Activated CD8-positive, alpha-beta memory T cell treated with anti-CD3 and anti-CD28 coated beads for 36 hours (primary cell): ENCODE measurements around the gene TOR3A. TPM values are rescaled to one million over a fixed set of nuclear protein-coding genes. Genes with fewer than 3 reads are reported as not detected.

ENCODE experiments used
- CTCF ChIA-PET: fragments of 350-600 bp; sonication (Branson Sonifier 250); formaldehyde crosslinking; loops from one replicate; lab custom pipeline; 2021; ENCODE audit warnings: antibody characterized with exemption; lab: Charles Lee
- POLR2A ChIA-PET: fragments of 350-600 bp; sonication (Branson Sonifier 250); formaldehyde crosslinking; loops from one replicate; lab custom pipeline; 2021; ENCODE audit warnings: antibody characterized with exemption; lab: Charles Lee
- total RNA-seq, 2 experiments: library from RNA; stranded (reverse); gene quantifications; one replicate each; pipeline ENCODE4 v1.2.3, GENCODE V29; 2021

Gene TOR3A
- total RNA-seq, 2 experiments from 2014 or later = 50.3 to 50.9 TPM

DNA sequence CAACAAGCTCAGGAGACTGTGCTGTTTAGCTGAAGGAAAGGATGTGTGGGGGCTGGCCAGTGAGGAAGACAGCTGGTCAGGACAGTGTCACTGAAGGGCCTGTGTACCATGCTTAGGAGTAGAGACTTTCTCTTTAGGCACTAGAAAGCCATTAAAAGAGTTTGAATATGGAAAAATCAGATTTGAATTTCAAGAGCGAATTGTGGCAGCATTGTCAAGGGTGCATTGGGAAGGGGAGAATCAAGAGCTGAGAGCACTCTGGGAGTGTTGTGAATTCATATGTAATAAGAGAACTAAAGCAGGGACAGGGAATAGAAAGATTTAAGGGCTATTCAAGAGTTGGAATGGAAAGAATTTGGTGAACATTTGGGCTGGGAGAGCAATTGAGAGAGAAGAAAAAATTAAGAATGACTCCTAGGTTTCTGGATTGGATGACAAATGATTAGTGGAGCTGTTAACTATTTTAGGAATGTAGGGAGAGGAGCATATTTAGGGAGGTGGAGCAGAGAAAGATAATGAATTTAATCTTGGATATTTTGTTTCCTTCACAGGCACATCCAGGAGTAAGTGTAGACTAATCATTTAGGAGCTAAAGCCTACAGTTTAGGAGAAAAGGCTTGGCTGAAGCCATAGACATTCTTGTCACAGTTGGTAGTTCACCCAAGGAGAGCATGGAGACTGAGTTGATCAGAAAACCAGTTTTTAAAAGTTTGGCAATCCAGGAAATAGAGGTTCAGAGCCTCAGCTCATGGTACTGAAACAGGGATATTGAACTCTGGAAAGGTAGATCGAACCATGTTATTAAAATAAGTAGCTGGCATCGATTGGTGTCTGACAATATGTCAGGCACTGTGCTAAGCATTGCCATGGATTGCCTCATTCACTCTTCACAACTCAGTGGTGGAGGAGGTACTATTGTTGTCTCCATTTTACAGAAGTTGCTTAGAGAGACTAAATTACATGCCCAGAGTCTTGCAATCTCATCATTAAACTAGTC, 23.1 kb upstream of the TOR3A start:
- ChIA-PET CTCF (no interaction called here), POLR2A (no interaction called here)

DNA sequence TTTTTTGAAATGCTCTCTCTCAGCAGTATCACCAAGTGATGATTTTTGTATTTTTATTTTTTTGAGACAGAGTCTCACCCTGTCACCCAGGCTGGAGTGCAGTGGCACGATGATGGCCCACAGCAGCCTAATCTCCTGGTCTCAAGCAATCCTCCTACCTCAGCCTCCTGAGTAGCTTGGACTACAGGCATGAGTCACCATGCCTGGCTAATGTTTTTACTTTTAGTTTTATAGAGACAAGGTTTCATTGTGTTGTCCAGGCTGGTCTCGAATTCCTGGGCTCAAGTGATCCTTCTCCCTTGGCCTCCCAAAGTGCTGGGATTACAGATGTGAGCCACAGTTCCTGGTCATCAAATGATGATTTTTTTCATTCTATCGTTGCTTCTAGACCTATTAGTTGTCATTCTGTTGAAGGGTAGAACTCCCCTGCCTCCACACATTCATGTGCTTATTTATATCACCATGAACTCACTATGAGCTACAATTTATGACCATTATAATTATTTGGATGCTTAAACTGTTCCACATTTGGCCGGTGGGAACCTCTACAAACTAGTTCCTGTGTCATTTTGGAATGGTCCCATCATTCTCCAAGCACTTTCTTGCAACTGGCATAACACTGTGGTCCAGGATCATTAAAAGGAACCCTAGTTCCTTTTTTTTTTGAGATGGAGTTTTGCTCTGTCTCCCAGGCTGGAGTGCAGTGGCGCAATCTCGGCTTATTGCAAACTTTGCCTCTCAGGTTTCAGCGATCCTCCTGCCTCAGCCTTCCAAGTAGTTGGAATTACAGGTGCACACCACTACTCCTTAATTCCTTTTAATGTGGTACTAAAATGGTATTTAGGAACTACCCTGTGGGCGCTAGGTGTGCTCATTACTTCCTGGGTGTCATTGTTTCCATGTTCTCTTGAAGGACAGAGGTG, 20.2 kb upstream of the TOR3A start:
- ChIA-PET CTCF (no interaction called here), POLR2A (no interaction called here)

DNA sequence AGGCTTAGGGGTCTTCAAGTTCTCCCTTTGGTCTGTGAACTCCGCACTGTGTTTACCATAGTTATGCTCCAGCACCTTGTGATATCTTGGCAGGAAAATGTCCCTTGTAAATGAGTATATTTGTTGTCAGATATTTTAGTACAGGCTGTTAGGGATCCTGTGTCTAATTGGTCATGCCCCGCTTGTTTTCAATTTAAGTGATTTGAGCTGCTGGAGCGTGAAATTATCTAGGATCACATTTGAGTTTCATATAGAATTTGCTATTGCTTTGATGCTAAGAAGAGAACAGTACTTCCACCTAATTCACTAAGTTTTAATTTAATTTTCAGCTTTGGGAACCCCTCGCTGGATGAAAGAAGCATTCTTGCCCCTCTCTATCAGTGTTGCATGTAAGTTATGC, 15.4 kb upstream of the TOR3A start:
- ChIA-PET POLR2A (no interaction called here), CTCF (no interaction called here)

DNA sequence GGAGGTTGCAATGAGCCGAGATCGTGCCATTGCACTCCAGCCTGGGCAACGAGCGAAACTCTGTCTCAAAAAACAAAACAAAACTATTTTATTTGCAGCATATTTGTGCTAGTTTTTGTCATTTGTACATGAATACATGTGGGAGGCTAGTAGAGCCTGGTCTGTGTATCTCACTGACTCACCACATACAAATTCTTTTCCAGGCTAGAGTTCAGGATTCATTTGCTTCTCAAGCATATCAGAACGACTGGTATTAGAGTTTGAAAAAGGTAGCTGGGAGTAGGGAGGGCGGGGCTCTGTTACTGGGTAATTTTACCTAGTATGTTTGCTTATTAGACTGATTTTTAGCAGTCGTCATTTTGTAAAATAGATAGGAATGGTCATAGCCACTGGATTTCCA, 4.5 kb upstream of the TOR3A start:
- ChIA-PET CTCF (no interaction called here), POLR2A (no interaction called here)

DNA sequence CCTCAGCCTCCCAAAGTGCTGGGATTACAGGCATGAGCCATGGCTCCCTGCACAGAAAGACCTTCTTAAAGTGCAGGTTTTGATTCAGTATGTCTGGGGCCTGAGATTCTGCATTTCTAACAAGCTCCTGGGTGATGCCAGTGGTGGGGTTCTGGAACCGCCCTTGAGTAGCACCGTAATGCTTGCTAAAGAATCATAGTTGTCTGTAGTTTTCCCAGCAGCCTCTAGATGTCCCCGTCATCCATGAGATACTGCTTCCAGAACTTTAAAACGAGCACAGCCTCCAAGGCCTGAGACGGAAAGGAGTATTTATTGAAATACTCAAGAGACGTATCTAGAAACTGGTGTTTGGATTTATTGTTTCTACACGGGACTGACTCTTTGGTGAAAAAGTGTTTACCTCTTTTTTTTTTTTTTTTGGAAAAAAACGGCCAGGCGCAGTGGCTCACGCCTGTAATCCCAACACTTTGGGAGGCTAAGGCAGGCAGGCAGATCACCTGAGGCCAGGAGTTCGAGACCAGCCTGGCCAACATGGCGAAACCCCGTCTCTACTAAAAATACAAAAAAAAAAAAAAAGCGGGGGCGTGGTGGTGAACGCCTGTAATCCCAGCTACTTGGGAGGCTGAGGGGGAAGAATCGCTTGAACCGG, 2.6 kb upstream of the TOR3A start:
- POLR2A ChIA-PET = interaction anchor here (0.7 kb wide), 1 partner anchor 286 kb away, joined by 3 read pairs; no protein-coding TSS in a partner anchor
- CTCF ChIA-PET = interaction anchor here (0.7 to 1.7 kb wide), 5 partner anchors 15 to 734 kb away, joined by 3 to 8 read pairs (median 5); no protein-coding TSS in a partner anchor

DNA sequence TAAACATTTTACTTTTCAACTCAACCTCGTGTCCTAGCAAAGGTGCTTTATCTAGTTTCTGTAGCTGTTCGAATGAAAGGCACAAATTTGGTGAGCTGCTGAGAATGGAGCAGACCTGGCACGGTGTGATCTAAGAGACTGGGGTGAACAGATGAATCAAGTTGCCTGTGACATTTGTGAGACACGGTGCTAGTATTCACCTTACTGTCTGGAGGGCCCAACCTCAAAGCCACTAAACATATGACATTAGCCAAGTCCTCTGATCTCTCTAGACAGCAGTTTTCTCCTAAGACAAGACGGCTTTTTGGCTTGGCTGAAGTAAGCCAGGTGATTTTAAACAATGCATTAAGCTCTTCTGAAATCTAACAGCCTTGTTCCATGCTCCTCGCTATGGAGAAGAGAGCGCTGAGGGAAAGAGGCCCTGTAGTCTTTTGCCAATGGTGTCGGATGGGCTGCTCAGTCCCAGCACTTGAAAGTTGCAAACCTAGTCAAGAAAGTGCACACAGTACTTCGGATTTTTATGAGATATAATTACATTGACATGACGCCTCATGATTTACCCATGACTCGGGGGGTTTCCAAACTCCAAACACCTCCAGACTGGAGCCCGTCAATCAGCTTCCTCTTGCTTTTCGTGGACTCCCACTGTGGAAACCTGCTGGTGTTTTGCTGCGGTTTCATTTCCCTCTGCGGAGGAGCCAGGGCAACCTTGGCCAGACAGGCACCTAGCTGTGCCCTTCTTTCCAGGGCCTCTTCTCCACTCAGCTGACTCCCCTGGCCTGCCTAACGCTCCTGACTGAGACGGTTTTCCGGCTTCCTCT, 794 bp upstream of the TOR3A start:
- CTCF ChIA-PET = interaction anchor here (1.0 to 2.2 kb wide), 4 partner anchors 40 to 289 kb away, joined by 3 to 6 read pairs (median 4); no protein-coding TSS in a partner anchor
- POLR2A ChIA-PET = interaction anchor here (0.5 to 1.8 kb wide), 3 partner anchors 44 to 236 kb away, joined by 3 to 12 read pairs (median 7); partner anchors contain the start of gene SOAT1

DNA sequence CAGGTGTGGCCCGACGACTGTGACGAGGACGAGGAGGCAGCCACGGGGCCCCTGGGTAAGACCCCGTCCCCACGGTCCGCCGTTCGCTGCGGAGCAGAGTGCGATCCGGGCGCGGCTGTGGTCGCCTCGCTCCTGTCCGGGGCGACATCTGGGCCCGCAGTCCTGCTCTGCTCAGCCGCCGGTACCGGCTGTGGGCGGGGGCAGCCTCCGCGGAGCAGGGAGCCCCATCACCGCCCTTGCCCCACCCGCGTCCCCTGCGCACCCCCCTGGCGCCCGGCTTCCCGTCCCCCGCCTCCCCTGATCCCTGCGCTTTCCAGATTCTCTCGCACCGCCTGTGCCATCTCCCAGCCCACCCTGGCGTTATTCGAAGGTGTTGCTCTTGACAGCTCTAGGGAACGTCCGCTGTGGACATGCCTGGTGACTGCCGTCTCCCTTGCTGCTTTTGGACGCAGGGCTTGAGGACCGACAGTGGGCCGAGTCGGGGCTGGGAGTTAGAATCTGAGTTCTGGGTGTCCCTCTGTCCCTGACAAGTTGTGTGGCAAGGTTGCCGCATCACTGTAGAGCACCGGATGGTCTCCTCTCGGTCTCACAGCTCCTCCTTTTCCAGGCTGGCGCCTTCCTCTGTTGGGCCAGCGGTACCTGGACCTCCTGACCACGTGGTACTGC, 596 bp downstream of the TOR3A start:
- ChIA-PET CTCF (interaction anchor here (0.5 to 2.2 kb wide), 4 partner anchors 10 to 288 kb away, joined by 3 to 5 read pairs (median 4); partner anchors contain the start of gene AXDND1), POLR2A (interaction anchor here (0.6 to 1.8 kb wide), 3 partner anchors 30 to 802 kb away, joined by 3 to 12 read pairs (median 5); partner anchors contain the start of gene SOAT1)

DNA sequence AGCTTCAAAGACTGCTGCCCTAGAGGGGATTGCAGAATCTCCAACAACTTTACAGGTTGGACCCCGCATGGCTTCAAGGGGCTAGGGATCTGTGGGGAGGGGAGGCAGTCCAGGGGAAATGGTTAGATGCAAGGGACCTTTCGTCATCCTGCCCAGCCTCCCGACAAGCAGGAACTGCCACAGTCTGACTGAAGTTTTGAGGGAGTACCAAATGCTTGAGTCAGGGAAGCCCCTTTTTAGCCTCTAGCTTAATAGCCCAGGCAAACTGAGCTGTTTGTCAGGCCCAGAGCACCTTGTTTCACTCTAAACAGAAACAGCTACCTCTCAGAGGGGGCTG, 1.1 kb downstream of the TOR3A start:
- CTCF ChIA-PET = interaction anchor here (1.1 to 2.2 kb wide), 2 partner anchors 9 to 283 kb away, joined by 3 to 5 read pairs; partner anchors contain the start of gene AXDND1
- POLR2A ChIA-PET = interaction anchor here (0.7 to 1.8 kb wide), 2 partner anchors 211 to 801 kb away, joined by 3 to 12 read pairs; partner anchors contain the start of gene SOAT1

DNA sequence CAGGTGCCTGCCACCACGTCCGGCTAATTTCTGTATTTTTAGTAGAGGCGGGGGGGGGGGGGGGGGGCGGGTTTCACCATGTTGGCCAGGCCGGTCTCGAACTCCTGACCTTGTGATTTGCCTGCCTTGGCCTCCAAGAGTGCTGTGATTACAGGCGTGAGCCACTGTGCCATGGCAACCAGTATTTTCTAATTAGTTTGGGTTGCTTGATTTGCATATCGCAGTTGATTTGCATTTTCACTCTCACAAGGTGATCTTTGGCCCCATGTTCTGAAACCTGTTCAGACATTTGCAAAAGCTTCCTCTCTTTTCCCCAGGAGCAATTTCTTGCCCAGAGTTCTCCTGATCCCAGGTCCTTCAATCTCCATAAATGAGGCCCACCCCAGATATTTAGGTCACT, 1.7 kb downstream of the TOR3A start:
- POLR2A ChIA-PET = no interaction called here
- CTCF ChIA-PET = interaction anchor here (2.2 kb wide), 1 partner anchor 9 kb away, joined by 5 read pairs; no protein-coding TSS in a partner anchor

DNA sequence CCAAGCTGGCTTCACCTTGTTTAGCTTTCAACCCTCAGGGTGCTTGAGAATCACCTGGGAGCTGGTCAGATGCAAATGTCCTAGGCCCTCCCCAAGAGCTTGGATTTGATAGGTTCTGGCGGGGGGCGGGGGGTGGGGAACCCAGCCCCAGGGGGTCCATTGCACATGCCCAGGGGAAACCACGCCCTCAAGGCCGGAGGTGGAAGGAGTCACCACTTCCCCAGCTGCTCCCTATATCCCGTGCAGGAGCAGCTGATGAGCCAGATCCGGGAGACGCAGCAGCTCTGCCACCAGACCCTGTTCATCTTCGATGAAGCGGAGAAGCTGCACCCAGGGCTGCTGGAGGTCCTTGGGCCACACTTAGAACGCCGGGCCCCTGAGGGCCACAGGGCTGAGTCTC, 5.8 kb downstream of the TOR3A start:
- CTCF ChIA-PET = interaction anchor here (1.0 kb wide), 1 partner anchor 279 kb away, joined by 3 read pairs; the partner anchor contains the start of gene AXDND1
- POLR2A ChIA-PET = no interaction called here

DNA sequence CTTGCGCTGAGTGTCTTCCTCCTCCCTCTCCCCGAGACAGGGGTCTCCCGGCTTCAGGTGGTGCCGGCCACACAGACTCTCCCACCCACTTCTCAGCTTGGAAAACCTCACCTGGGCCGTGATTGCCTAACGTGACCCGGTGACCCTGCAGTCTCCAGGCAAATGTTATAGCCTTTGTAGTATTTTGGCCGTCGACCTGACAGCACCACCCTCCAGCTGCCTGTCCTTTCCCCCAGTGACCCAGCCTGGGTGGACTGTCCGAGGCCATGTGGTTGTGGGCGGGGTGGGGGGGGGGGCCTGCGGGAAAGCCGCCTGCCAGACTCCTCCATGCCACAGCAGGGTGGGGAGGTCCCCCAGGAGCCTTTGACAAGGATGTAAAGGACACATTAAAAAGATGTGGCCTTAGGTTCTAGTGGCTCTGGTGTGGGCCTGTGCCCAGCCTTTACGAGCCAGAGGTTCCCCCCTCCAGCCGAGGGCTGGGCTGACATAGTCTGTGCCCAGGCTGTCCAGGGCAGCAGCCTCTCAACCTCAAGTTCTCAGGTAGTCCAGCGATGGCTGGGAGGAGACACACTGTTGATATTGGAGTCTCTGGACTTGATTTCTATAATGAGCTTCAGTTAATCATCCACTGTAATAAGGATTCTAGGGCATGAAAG, 8.1 kb downstream of the TOR3A start:
- POLR2A ChIA-PET = no interaction called here

DNA sequence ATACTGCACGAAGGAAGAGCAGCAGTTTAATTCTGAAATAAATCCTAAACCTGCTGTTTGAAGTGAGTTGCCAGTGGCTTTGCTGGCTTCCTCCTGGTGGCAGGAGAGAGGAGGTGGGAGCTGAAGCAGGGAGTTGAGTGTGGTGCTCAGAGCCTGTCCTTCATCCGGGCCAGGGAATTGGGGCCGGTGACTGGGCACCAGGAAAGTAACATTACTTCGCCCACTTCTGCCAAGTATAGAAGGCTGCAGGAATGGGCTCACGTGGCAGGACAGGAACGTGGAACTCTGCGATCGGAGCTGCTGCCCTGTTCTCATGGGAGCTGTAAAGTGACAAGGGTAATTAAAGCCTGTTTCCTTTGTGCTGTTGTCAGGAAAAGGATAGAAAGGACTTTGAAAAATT, 8.7 kb downstream of the TOR3A start:
- ChIA-PET POLR2A (no interaction called here), CTCF (no interaction called here)

More for the DNA sequence above, 8.1 kb downstream of the TOR3A start:
- CTCF ChIA-PET = no interaction called here

DNA sequence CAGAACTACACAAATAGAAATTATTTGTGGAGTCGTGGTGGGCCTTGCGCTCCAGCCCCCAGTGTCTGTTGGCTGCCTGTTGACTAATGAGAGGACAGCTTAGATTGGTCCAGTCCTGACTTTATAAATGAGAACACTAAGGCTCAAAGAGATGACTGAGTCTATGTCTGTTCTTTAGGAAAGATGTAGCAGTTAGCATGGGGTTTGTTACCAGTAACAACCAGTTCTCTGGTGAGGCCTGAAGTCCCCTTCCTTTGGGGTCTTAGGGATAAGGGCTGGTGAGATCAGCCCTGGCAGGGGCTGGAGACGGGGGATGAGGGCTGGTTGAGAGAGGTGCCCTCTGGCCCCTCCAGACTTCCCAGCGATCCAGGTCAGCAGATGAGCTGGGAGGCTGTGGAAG, 9.1 kb downstream of the TOR3A start:
- CTCF ChIA-PET = no interaction called here

DNA sequence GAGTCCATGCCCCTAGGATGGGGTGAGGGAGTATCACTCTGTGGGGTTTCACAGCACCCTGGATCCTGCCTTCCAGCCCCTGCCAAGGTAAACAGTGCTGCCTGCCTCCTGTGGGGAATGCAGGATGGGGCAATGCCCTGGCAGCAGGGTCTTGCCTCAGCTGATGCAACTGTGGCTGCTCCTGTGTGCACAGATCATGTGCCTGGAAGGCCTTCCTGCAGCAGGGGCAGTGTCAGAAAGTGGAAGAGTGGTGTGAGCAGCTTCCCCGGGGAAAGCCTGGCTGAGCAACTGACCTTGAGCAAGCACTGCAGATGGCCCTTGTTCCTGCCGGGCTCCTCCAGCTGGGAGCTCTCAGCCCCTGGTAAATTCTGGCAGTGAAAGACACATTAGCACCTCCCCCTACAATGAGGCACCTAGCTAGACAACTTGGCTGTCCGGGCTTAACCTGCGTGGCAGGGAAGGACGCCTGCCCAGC, 9.9 kb downstream of the TOR3A start:
- CTCF ChIA-PET = interaction anchor here (1.7 kb wide), 1 partner anchor 9 kb away, joined by 5 read pairs; no protein-coding TSS in a partner anchor
- POLR2A ChIA-PET = no interaction called here

More for the DNA sequence above, 9.1 kb downstream of the TOR3A start:
- POLR2A ChIA-PET = no interaction called here

DNA sequence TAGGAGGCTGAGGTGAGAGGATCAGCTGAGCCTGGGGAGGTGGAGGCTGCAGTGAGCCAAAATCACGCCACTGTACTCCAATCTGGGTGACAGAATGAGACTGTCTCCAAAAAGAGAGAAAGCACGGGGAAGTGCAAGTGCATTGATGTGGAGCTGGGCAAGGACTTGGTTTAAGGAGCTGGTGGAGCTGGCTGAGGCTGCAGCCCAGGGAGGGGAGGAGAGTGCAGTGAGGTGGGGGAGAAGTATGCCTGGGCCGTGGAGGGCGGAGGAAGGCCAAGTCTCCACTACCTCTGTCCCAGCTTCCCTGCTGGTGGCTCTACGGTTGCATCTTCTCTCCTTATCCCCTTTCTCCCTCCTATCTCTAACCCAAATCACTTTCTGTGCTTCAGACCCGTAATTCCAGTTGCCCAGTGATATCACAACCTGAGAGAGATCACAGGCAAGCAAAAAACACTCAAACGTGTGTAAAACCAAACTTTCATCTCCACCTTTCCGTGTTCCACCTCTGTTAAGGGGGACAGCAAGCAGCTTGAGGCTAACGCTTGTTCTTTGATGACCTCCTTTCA, 11.1 kb downstream of the TOR3A start:
- ChIA-PET POLR2A (no interaction called here), CTCF (interaction anchor here (1.7 kb wide), 1 partner anchor 10 kb away, joined by 5 read pairs; no protein-coding TSS in a partner anchor)

DNA sequence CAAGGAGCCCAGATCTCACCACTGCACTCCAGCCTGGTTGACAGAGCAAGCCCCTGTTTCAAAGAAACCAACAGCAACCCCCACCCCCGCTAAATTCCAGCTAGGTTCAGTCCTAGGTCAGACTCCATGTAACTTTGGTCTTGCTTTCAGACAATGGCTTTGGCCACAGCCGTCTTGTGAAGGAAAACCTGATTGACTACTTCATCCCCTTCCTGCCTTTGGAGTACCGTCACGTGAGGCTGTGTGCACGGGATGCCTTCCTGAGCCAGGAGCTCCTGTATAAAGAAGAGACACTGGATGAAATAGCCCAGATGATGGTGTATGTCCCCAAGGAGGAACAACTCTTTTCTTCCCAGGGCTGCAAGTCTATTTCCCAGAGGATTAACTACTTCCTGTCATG, 12.9 kb downstream of the TOR3A start:
- ChIA-PET POLR2A (no interaction called here), CTCF (interaction anchor here (0.8 kb wide), 1 partner anchor 16 kb away, joined by 3 read pairs; no protein-coding TSS in a partner anchor)
